Panc1 (cell line): ENCODE results near the gene RPL38. TPM values are rescaled to one million over a fixed set of nuclear protein-coding genes. Genes with fewer than 3 reads are reported as not detected.

Experiments
- ATAC-seq: fragments of 200-7000 bp; cut with Tn5 transposase; 2 replicates; pipeline ENCODE4 v1.9.1; 2020; ENCODE audit warnings: mild to moderate bottlenecking, moderate library complexity
- BruUV-seq: library from RNA; stranded (reverse); fragments of 400-500 nt; replicated peaks from 2 replicates; lab custom pipeline; 2021; lab: Mats Ljungman, UMichigan
- CTCF ChIA-PET: fragments of 300-600 bp; sonication (Branson Sonifier 250); formaldehyde crosslinking; loops from one replicate; lab custom pipeline; 2022; ENCODE audit warnings: antibody characterized with exemption; lab: Charles Lee
- POLR2A ChIA-PET: fragments of 300-600 bp; sonication (Branson Sonifier 250); formaldehyde crosslinking; loops from one replicate; lab custom pipeline; 2022; ENCODE audit warnings: antibody characterized with exemption; lab: Charles Lee
- DNase-seq: peaks from one replicate; pipeline ENCODE4 v3.0.0-alpha.2; 2010; ENCODE audit warnings: low read depth, low spot score
- H3K27ac ChIP-seq: 2 replicates; pipeline ENCODE4 v1.5.1; 2011; ENCODE audit warnings: mild to moderate bottlenecking, low read length, inconsistent platforms
- H3K27me3 ChIP-seq: fragments of 200-500 bp; sonication (Bioruptor generic); 2 replicates; pipeline ENCODE4 v1.6.0; 2014; ENCODE audit warnings: low read length, inconsistent platforms; ENCODE audit not compliant: control insufficient read depth, insufficient read depth
- H3K36me3 ChIP-seq: fragments of 200-500 bp; sonication (Bioruptor generic); 2 replicates; pipeline ENCODE4 v1.5.1; 2014; ENCODE audit warnings: inconsistent platforms, mild to moderate bottlenecking, low read length, moderate library complexity; ENCODE audit not compliant: control insufficient read depth, insufficient read depth
- H3K4me1 ChIP-seq: 2 replicates; pipeline ENCODE4 v1.5.1; 2011; ENCODE audit warnings: inconsistent platforms, mild to moderate bottlenecking, low read length, moderate library complexity; ENCODE audit not compliant: control insufficient read depth, insufficient read depth
- H3K4me3 ChIP-seq, 2 experiments: 2 replicates each; pipeline ENCODE4 v1.5.1; 2011 to 2012; ENCODE audit warnings: low read depth in 2 of 2, low read length in 2 of 2, mild to moderate bottlenecking in 2 of 2, inconsistent platforms in 1 of 2, moderate library complexity in 1 of 2
- H3K9me3 ChIP-seq: fragments of 200-500 bp; sonication (Bioruptor generic); 2 replicates; pipeline ENCODE4 v1.5.1; 2014; ENCODE audit warnings: low read depth, mild to moderate bottlenecking, inconsistent platforms, low read length, moderate library complexity; ENCODE audit not compliant: control insufficient read depth, insufficient read depth
- CTCF ChIP-seq: fragments of 450-650 bp; IDR thresholded peaks from 2 replicates; pipeline ENCODE4 v1.5.1; 2017; ENCODE audit warnings: mild to moderate bottlenecking
- POLR2AphosphoS5 ChIP-seq: IDR thresholded peaks from 2 replicates; pipeline ENCODE4 v1.6.1; 2012; ENCODE audit warnings: mild to moderate bottlenecking, low read depth, low read length, moderate library complexity
- REST ChIP-seq, 2 experiments: IDR thresholded peaks; 2 replicates each; pipeline ENCODE4 v1.6.1; 2011 to 2012; ENCODE audit warnings: low read depth in 2 of 2, control low read depth in 1 of 2, low read length in 1 of 2, mild to moderate bottlenecking in 1 of 2, moderate library complexity in 1 of 2; ENCODE audit not compliant: insufficient read depth in 1 of 2
- SIN3A ChIP-seq: IDR thresholded peaks from 2 replicates; pipeline ENCODE4 v1.6.1; 2012; ENCODE audit warnings: low read depth, mild to moderate bottlenecking, low read length, moderate library complexity, borderline replicate concordance; ENCODE audit not compliant: insufficient read depth
- TCF7L2 ChIP-seq: IDR thresholded peaks from 2 replicates; pipeline ENCODE4 v1.6.1; 2011; ENCODE audit warnings: mild to moderate bottlenecking, low read depth, low read length, inconsistent platforms
- in situ Hi-C: cut with HindIII; loops from 2 replicates; pipeline ENCODE4 v1.10.0; 2016; ENCODE audit warnings: low sequenced_read_pairs, low pct_unique_long_range_greater_than_20kb
- intact Hi-C: fragments of 100-400 bp; cut with micrococcal nuclease; formaldehyde crosslinking; loops from one replicate; pipeline ENCODE4 v1.10.0; 2022; ENCODE audit not compliant: unreplicated experiment
- total RNA-seq: library from RNA; stranded (reverse); gene quantifications from one replicate; pipeline ENCODE4 v1.2.1, GENCODE V29; 2021; ENCODE audit not compliant: unreplicated experiment

RPL38 gene
- total RNA-seq, 1 experiment from 2014 or later, result 968 TPM

- BruUV-seq, result no TSS peak
- in situ Hi-C loops, result no loop called here
- H3K27me3 ChIP-seq, result no peaks in the 10 kb centered on the region
Measured at GRCh38 chr17:74250324-74250995, 47.0 kb downstream of the RPL38 start.

GRCh38 chr17:74251051-74251450, 47.6 kb downstream of the RPL38 start:
- TF ChIP-seq TCF7L2 (no peak), SIN3A (no peak)
- intact Hi-C loops, result no loop called here
- Histone ChIP-seq H3K36me3 (no peaks in the 10 kb centered on the region), H3K27me3 (no peaks in the 10 kb centered on the region), H3K4me3 (no peak overlapping the region), H3K27ac (no peak overlapping the region), H3K9me3 (no peaks in the 10 kb centered on the region), H3K4me1 (no peaks in the 10 kb centered on the region)
- ChIA-PET POLR2A (no interaction called here), CTCF (no interaction called here)
- BruUV-seq, result no TSS peak
- DNase-seq (no peak), ATAC-seq (no peak)
- in situ Hi-C loops, result no loop called here

More at GRCh38 chr17:74250324-74250995, 47.0 kb downstream of the RPL38 start:
- ATAC-seq, result no peak
- ChIA-PET POLR2A (no interaction called here), CTCF (no interaction called here)
- H3K4me3 ChIP-seq, result no peak overlapping the region
- TF ChIP-seq POLR2AphosphoS5, result no peak
- no peak for TF ChIP-seq SIN3A
- no peak for TF ChIP-seq CTCF
- no peak for TF ChIP-seq REST (IDR thresholded peaks at IDR 0.05; ENCODE audit: insufficient read depth in 1 of 2, low read depth in 2 of 2, low read length in 1 of 2)
- TF ChIP-seq TCF7L2, result no peak
- no peaks in the 10 kb centered on the region for H3K9me3 ChIP-seq
- no peak overlapping the region for H3K27ac ChIP-seq
- no peaks in the 10 kb centered on the region for H3K4me1 ChIP-seq
- DNase-seq, result no peak
- intact Hi-C loops, result no loop called here
- H3K36me3 ChIP-seq, result no peaks in the 10 kb centered on the region

- in situ Hi-C loops (no loop called here), intact Hi-C loops (no loop called here)
- Histone ChIP-seq H3K27ac (no peak overlapping the region), H3K36me3 (no peaks in the 10 kb centered on the region), H3K27me3 (no peaks in the 10 kb centered on the region), H3K4me1 (no peaks in the 10 kb centered on the region), H3K9me3 (no peaks in the 10 kb centered on the region), H3K4me3 (no peak overlapping the region)
- CTCF ChIA-PET, result interaction anchor here (0.5 kb wide), 1 partner anchor 70 kb away, joined by 4 read pairs; no protein-coding TSS in a partner anchor
- no peak for TF ChIP-seq REST (IDR thresholded peaks at IDR 0.05; ENCODE audit: insufficient read depth in 1 of 2, low read depth in 2 of 2, low read length in 1 of 2)
- TF ChIP-seq CTCF, result no peak
- DNase-seq, result no peak
- no TSS peak for BruUV-seq
- POLR2A ChIA-PET, result no interaction called here
- ATAC-seq, result no peak
Measured at GRCh38 chr17:74251569-74251968, 48.1 kb downstream of the RPL38 start.
